ENCODE measurements around the gene CBL.

The CBL gene

GRCh38 chr11:119277660-119278059 is 71.5 kb downstream of the CBL start:
- DNase-seq = no peak

GRCh38 chr11:119282495-119282894 is 76.4 kb downstream of the CBL start:
- no peak for DNase-seq

GRCh38 chr11:119284344-119285157 is 78.4 kb downstream of the CBL start:
- DNase-seq = no peak

- no peak for DNase-seq
Measured at GRCh38 chr11:119285431-119285830, 79.3 kb downstream of the CBL start.

GRCh38 chr11:119288219-119288618 is 82.1 kb downstream of the CBL start:
- DNase-seq = no peak

GRCh38 chr11:119290894-119291497 is 84.9 kb downstream of the CBL start:
- DNase-seq = no peak

GRCh38 chr11:119293461-119293860 is 87.3 kb downstream of the CBL start:
- DNase-seq = no peak

- DNase-seq = no peak
Measured at GRCh38 chr11:119295178-119295577, 89.0 kb downstream of the CBL start.

- DNase-seq = no peak
Measured at GRCh38 chr11:119297938-119298337, 91.8 kb downstream of the CBL start.

- DNase-seq = no peak
Measured at GRCh38 chr11:119298726-119299125, 92.6 kb downstream of the CBL start.

GRCh38 chr11:119299416-119299815 is 93.3 kb downstream of the CBL start:
- DNase-seq = no peak

GRCh38 chr11:119300198-119300964 is 94.2 kb downstream of the CBL start:
- DNase-seq = no peak

- DNase-seq = no peak
Measured at GRCh38 chr11:119303227-119303718, 97.1 kb downstream of the CBL start.

GRCh38 chr11:119305556-119306372 is 99.6 kb downstream of the CBL start:
- DNase-seq = no peak

GRCh38 chr11:119306373-119306890 is 100.3 kb downstream of the CBL start:
- peak in 2 of 4 experiments; percentile 21 to 25 for DNase-seq

- no peak for DNase-seq
Measured at GRCh38 chr11:119307219-119307618, 101.1 kb downstream of the CBL start.

- DNase-seq = no peak
Measured at GRCh38 chr11:119307974-119308373, 101.8 kb downstream of the CBL start.

- DNase-seq = no peak
Measured at GRCh38 chr11:119309411-119309810, 103.3 kb downstream of the CBL start.

GRCh38 chr11:119309953-119310681 is 104.0 kb downstream of the CBL start:
- no peak for DNase-seq

- DNase-seq = no peak
Measured at GRCh38 chr11:119310682-119311052, 104.5 kb downstream of the CBL start.

GRCh38 chr11:119314726-119315125 is 108.6 kb downstream of the CBL start:
- DNase-seq = no peak

All from activated naive CD4-positive, alpha-beta T cell (primary cell).